C1 segment of cervical spinal cord (tissue), 14 donors: Measurements from ENCODE around the gene GALNT13.
"Not testable (repeated sequence)": the region's sequence is repeated elsewhere in the genome, so short reads cannot be mapped to it uniquely, and the experiment has no call there.

Experiments used
- DNase-seq, 14 donors: peaks; one replicate each; lab custom pipeline; 2025; lab: John Stamatoyannopoulos, UW

Gene GALNT13

GRCh38 chr2:154471492-154471891, 599.8 kb downstream of the GALNT13 start:
- not testable (repeated sequence) for DNase-seq

GRCh38 chr2:154477319-154477718, 605.6 kb downstream of the GALNT13 start:
- DNase-seq, result no peak

GRCh38 chr2:154480521-154480920, 608.8 kb downstream of the GALNT13 start:
- no peak for DNase-seq

- no peak for DNase-seq
Observed at GRCh38 chr2:154481336-154481735, 609.6 kb downstream of the GALNT13 start.

- DNase-seq, result no peak
Observed at GRCh38 chr2:154484338-154485099, 612.8 kb downstream of the GALNT13 start.

GRCh38 chr2:154488801-154489200, 617.1 kb downstream of the GALNT13 start:
- DNase-seq, result no peak

GRCh38 chr2:154489266-154489858, 617.6 kb downstream of the GALNT13 start:
- DNase-seq, result no peak

- DNase-seq, result no peak
Observed at GRCh38 chr2:154490530-154490929, 618.8 kb downstream of the GALNT13 start.

- DNase-seq, result no peak
Observed at GRCh38 chr2:154495455-154495868, 623.7 kb downstream of the GALNT13 start.

GRCh38 chr2:154497019-154497418, 625.3 kb downstream of the GALNT13 start:
- DNase-seq, result no peak
